GDM1 (cell line): Measurements from ENCODE around the gene NME1.

Experiments
- DNase-seq: peaks from one replicate; lab custom pipeline; 2025; lab: John Stamatoyannopoulos, UW

Gene NME1

GRCh38 chr17:51191895-51192294 lies 38.5 kb downstream of the NME1 start:
- no peak for DNase-seq

GRCh38 chr17:51197754-51198153 lies 44.4 kb downstream of the NME1 start:
- no peak for DNase-seq

DNA sequence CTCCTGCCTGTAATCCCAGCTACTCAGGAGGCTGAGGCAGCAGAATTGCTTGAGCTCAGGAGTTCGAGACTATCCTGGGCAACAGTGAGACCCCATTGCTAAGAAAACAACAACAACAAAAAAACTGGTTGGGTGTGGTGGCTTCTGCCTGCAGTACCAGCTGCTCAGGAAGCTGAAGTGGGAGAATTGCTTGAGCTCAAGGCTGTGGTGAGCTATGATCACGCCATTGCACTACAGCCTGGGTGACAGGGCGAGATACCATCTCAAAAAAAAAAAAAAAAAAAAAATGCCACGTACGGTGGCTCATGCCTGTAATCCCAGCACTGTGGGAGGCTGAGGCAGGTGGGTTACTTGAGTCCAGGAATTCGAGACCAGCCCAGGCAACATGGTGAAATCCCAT lies 46.9 kb downstream of the NME1 start:
- DNase-seq = no peak

DNA sequence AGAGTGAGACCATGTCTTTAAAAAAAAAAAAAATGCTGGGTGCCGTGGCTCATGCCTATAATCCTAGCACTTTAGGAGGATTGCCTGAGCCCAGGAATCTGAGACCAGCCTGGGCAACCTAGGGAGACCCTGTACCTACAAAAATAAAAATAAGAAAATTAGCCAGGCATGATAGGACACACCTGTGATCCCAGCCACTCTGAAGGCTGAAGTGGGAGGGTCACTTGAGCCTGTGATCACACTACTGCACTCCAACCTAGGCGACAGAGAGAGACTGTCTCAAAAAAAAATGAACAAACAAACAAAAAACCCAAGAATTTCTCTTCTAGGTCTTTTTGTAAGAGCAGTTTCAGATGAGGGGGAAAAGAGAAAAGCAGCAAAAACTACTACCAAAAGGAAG lies 47.5 kb downstream of the NME1 start:
- DNase-seq = no peak

DNA sequence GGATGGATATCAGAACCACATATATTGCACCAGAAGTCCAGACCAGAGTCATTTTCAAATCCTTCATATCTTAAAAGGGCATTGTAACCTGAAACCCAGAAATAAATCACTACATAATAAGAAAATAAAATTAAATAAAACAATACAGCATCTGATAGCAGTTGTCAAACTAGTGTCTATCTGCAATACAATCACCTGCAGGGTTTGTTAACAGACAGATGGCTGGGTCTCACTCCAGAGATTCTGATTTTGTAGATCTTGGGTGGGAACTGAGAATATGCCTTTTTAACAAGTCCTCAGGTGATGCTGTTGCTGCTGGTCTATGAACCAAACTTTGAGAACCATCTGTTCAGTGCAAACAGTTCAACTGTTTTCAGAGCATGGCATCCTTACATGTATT lies 50.5 kb downstream of the NME1 start:
- no peak for DNase-seq
